Stimulated activated naive CD8-positive, alpha-beta T cell treated with anti-CD3 and anti-CD28 coated beads, Interleukin-15, Interleukin-2, amounts not matched to agents 100 ng/mL and 50 ng/mL, for 24 hours (primary cell): ENCODE results near the gene FIBP.

Source experiments
- H3K27ac Mint-ChIP-seq: one replicate; pipeline ENCODE4 v1.8.0; 2021; ENCODE audit warnings: mild to moderate bottlenecking, mixed read lengths
- H3K27me3 Mint-ChIP-seq: one replicate; pipeline ENCODE4 v1.8.0; 2021; ENCODE audit warnings: mixed read lengths
- H3K36me3 Mint-ChIP-seq: one replicate; pipeline ENCODE4 v1.8.0; 2021; ENCODE audit warnings: low read depth, mixed read lengths
- H3K4me1 Mint-ChIP-seq: one replicate; pipeline ENCODE4 v1.8.0; 2021; ENCODE audit warnings: low read depth, mixed read lengths
- H3K4me3 Mint-ChIP-seq: one replicate; pipeline ENCODE4 v1.8.0; 2021; ENCODE audit warnings: mild to moderate bottlenecking, mixed read lengths
- H3K9me3 Mint-ChIP-seq: one replicate; pipeline ENCODE4 v1.8.0; 2021; ENCODE audit warnings: mixed read lengths

FIBP gene

DNA sequence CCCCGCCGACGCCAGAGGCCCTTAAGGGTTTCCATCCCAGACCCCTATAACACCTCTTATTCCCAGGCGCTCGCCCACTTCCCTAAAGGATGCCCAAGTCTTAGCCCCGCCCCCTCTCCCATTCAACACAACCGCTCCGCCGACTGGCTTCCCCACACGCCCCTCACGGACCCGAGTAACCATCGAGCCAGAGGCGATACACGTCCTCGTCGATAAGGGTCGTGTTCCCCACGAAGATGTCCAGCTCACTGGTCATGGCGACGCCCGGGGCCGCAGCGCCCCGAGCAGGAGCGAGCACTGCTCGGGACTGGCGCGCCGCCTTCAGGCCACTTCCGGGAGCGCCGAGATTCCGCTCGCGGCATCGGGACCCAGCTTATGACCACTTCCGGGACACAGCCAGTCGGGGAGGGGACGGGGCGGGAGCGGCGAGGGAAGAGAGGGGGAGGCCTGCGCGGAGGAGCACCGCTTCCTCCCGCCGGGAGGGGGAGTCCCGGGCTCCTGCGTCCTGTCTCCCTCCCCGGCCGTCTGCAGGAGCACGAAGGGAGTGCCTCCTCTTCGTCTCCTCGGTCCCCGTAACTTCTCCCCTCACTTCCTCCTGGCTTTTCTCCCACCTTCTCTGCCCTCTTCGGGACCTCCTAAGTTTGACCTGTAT lies at the start of gene FIBP:
FIBP (minus strand) TSS at position 309 of the 652 bp plus-strand sequence; CDS start at position 256, 53 bp downstream.
- H3K4me1 Mint-ChIP-seq, result peaks cover 66% of the 10 kb centered on the region
- H3K9me3 Mint-ChIP-seq, result no peaks in the 10 kb centered on the region
- peaks cover 36% of the 10 kb centered on the region for H3K36me3 Mint-ChIP-seq
- H3K4me3 Mint-ChIP-seq, result peak within 1 kb of the TSS; percentile 99
- H3K27ac Mint-ChIP-seq, result peak within 1 kb of the TSS; percentile 95
- no peaks in the 10 kb centered on the region for H3K27me3 Mint-ChIP-seq

DNA sequence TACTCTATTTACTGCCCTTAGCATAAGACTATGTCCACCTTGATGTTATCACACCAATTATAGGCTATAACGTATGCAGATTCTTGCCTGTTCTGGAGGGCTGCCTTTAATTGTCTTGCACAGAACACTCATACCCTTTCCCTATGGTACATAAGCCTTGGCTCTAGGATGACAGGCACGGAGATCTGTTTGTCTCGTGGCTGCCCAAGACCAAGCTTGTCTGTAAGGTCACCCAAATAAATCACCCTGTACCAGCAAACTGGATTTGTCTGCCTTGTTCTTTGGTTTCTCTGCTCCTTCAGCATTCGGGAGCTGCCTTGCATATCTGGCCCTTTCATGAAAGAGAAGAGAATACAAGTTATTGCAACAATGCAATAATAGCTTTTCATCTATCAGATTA lies 49.5 kb upstream of the FIBP start:
- no peak overlapping the region for H3K27ac Mint-ChIP-seq
- no peak overlapping the region for H3K4me3 Mint-ChIP-seq
- H3K9me3 Mint-ChIP-seq, result no peaks in the 10 kb centered on the region
- no peaks in the 10 kb centered on the region for H3K36me3 Mint-ChIP-seq
- peaks cover 9% of the 10 kb centered on the region for H3K4me1 Mint-ChIP-seq
- no peaks in the 10 kb centered on the region for H3K27me3 Mint-ChIP-seq

DNA sequence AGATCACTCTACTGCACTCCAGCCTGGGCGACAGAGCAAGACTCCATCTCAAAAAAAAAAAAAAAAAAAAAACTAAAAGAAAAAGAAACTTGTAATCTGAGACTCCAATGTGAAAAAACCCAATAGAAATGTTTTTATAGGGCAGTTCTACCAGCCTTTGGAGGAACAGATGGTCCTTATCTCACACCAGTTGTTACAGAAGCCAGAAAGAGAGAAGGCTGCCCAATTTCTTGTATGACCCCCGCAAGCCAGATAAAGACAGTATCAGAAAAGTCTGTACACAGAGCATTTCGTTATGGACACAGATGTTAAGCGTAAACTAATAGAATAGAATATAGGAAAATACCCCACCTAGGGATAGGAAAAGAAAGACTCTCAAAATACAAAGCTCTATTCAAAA lies 45.7 kb upstream of the FIBP start:
- H3K9me3 Mint-ChIP-seq, result no peaks in the 10 kb centered on the region
- no peak overlapping the region for H3K27ac Mint-ChIP-seq
- H3K27me3 Mint-ChIP-seq, result no peaks in the 10 kb centered on the region
- peaks cover 23% of the 10 kb centered on the region for H3K4me1 Mint-ChIP-seq
- no peak overlapping the region for H3K4me3 Mint-ChIP-seq
- H3K36me3 Mint-ChIP-seq, result no peaks in the 10 kb centered on the region

DNA sequence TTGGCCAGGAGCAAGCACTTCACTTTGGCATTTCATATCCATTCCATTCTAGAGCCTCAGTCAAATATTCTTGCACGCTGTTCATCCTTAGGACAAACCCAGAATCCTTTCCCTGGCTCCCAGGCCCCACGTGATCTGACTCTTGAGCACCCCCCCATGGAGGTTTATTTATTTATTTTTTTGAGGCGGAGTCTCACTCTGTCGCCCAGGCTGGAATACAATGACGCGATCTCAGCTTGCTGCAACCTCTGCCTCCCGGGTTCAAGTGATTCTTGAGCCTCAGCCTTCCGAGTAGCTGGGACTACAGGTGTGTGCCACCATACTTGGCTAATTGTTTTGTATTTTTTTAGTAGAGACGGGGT lies 44.3 kb upstream of the FIBP start:
- Mint-ChIP-seq H3K36me3 (no peaks in the 10 kb centered on the region), H3K4me3 (no peak overlapping the region), H3K27ac (peak overlapping the region; percentile 36), H3K4me1 (peaks cover 38% of the 10 kb centered on the region), H3K9me3 (no peaks in the 10 kb centered on the region), H3K27me3 (no peaks in the 10 kb centered on the region)

DNA sequence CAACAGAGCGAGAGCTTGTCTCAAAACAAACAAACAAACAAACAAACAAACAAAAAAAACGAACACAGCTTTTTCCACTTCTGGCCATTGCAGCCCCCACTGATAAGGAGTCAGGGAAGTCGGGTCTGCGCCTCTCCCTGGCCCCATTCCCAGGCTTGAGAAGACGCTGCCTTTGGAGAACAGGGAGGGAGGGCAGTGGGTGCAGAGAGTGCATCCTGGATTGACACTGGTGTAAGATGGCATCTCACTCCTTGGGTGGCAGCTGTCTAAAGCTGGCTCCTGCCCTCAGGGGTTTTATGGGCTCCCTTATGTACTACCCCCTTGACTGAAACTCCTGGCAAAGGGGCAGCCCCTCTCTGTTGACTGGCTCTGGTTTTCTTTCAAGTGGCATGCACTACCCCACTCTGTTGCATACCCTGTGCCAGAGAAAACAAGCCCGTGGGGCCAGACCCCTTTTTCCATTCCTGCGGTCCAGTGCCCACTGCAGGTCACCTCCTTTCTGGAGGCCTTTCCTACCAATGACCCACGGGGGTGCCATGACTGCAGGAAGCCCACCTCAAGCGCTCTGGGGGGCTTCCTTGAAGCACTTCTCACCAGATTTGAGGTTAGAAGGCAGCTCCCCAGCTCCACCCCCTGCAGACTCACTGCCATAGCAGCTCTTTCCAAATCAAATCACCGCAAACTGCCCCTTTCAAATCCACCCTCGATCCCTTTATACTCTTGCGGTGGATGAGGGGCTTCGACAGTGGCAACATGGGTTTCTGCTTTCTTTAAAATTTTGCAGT lies 43.7 kb upstream of the FIBP start:
- Mint-ChIP-seq H3K27ac (no peak overlapping the region), H3K4me3 (no peak overlapping the region), H3K9me3 (no peaks in the 10 kb centered on the region), H3K36me3 (no peaks in the 10 kb centered on the region), H3K27me3 (no peaks in the 10 kb centered on the region), H3K4me1 (peaks cover 44% of the 10 kb centered on the region)

DNA sequence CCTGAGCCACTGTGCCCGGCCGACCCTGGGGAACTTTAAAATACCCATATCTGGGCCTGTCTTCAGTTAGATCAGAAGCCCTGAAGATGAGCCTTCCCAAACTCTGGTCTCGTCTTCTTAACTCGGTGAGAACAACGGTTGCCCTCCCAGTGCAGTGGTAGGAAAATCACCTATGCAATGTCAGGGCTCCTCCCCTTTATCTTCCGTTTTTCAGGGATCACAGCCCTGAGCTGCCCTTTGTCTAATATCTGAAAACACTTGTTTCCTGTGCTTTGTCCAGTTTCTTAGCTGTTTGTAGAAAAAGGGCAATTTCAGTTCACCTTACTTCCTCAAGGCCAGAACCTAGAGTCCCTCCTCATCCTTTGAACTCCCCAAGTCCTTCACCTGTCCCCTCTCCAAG lies 40.4 kb upstream of the FIBP start:
- H3K27me3 Mint-ChIP-seq, result no peaks in the 10 kb centered on the region
- peak overlapping the region; percentile 92 for H3K27ac Mint-ChIP-seq
- H3K36me3 Mint-ChIP-seq, result no peaks in the 10 kb centered on the region
- no peaks in the 10 kb centered on the region for H3K9me3 Mint-ChIP-seq
- H3K4me1 Mint-ChIP-seq, result peaks cover 45% of the 10 kb centered on the region
- H3K4me3 Mint-ChIP-seq, result peak overlapping the region; percentile 73

DNA sequence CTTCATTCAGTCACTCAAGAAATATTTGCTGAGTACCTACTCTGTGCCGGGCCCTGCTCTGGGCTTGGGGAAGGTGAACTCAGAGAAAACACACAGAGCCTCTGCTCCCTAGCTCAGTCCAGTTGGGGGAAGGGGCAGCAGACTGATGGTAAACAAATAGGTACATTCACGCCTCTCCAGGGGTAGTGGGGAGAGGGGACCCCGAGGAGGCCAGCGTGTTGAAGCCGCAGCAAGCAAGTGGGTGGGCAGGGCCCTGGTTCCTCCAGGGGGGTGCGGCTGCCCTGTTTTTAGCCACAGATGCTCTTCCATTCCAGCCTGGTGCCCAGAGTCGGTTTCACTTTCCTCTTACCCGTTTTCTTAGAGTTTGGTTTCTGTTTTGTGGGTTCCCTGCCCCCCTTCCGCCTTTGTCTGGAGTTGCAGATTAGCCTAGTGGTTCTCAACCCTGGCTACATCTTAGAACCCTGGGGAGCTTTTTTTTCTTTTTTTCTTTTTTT lies 39.7 kb upstream of the FIBP start:
- Mint-ChIP-seq H3K4me1 (peaks cover 45% of the 10 kb centered on the region), H3K36me3 (peaks cover 7% of the 10 kb centered on the region), H3K4me3 (peak overlapping the region; percentile 73), H3K27me3 (no peaks in the 10 kb centered on the region), H3K27ac (peak overlapping the region; percentile 92), H3K9me3 (no peaks in the 10 kb centered on the region)

DNA sequence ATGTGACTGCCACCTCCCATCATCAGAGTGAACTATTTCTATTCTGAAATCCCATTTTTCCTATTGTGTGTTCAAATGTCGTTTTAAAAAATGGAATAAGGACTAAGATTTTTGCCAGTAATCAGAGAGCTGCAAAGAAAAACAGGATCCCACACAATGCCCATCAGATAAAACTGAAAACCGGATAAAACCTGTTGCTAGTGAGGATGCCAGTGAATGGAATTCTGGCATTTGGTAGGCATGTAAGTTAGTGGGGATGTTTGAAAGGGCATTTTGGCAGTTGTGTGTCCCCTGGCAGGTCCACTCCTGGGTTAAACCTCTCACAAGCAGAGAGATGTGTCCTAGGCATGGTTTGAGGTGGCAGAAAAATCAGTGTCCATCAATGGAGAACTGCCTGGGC lies 37.1 kb upstream of the FIBP start:
- H3K4me3 Mint-ChIP-seq, result no peak overlapping the region
- peaks cover 20% of the 10 kb centered on the region for H3K36me3 Mint-ChIP-seq
- no peaks in the 10 kb centered on the region for H3K9me3 Mint-ChIP-seq
- peak overlapping the region; percentile 51 for H3K27ac Mint-ChIP-seq
- H3K27me3 Mint-ChIP-seq, result no peaks in the 10 kb centered on the region
- H3K4me1 Mint-ChIP-seq, result peaks cover 39% of the 10 kb centered on the region

DNA sequence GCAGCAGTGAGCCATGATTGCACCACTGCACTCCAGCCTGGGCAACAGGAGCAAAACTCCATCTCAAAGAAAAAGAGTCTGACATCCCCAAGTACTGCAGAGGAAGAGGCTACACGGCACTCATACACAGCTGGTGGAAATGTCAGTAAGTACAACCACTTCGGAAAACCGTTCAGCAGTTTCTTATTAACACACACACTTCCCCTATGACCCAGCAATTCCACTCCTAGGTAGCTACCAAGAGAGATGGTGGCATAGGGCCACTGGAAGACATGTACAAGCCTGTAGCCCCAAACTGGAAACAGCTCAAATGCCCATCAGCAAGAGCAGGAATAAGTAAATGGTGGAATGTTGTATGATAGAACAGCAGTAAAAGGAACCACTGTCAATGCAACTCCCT lies 34.3 kb upstream of the FIBP start:
- Mint-ChIP-seq H3K4me1 (peaks cover 33% of the 10 kb centered on the region), H3K27ac (peak overlapping the region; percentile 55), H3K4me3 (no peak overlapping the region), H3K9me3 (no peaks in the 10 kb centered on the region), H3K27me3 (no peaks in the 10 kb centered on the region), H3K36me3 (peaks cover 20% of the 10 kb centered on the region)

DNA sequence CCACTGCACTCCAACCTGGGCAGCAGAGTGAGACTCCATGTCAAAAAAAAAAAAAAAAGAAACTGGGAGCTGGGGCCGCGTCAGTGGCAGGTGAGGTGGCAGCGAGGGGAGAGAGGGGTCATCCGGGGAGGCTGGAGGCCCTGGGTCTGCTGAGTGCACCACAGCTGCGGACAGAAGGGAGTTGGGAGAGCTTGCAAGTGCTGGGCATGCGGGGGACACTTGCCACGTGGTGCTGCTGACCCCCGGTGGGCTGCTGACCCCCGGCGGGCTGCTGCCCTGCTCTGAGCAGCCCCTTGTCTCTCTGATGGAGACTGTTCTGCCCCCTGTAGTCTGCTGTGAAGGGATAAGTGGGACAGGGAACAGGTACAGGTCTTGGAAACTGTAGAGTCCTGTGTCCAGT lies 33.6 kb upstream of the FIBP start:
- H3K27ac Mint-ChIP-seq, result no peak overlapping the region
- no peak overlapping the region for H3K4me3 Mint-ChIP-seq
- peaks cover 31% of the 10 kb centered on the region for H3K4me1 Mint-ChIP-seq
- no peaks in the 10 kb centered on the region for H3K9me3 Mint-ChIP-seq
- no peaks in the 10 kb centered on the region for H3K27me3 Mint-ChIP-seq
- peaks cover 20% of the 10 kb centered on the region for H3K36me3 Mint-ChIP-seq

DNA sequence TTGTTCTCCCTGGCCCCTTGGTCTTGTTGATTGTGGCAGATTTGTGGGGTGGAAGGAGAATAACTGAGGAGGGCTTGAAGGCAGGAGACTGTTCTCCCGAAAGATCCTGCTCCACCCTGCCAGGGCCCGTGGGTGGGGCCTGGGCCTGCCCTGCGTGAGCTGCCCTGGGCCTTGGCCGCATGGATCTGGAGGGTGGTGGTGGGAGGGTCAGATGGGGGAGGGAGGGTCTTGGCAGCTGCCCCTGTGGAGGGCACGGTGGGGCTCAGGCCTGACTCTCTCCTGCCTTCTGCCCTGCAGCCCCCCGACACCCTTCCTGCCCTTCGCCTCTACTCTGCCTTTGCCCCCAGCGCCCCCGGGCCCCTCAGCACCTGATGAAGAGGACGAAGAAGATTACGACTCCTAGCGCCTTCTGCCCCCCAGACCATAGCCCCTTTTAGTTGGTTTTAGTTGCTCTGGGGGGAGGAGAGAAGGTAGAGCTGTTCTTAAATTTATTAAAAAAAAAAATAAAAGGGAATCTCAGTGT lies 32.8 kb upstream of the FIBP start:
- H3K36me3 Mint-ChIP-seq, result peaks cover 20% of the 10 kb centered on the region
- no peaks in the 10 kb centered on the region for H3K9me3 Mint-ChIP-seq
- peak overlapping the region; percentile 36 for H3K27ac Mint-ChIP-seq
- peak overlapping the region; percentile 92 for H3K4me3 Mint-ChIP-seq
- H3K27me3 Mint-ChIP-seq, result no peaks in the 10 kb centered on the region
- H3K4me1 Mint-ChIP-seq, result peaks cover 39% of the 10 kb centered on the region

DNA sequence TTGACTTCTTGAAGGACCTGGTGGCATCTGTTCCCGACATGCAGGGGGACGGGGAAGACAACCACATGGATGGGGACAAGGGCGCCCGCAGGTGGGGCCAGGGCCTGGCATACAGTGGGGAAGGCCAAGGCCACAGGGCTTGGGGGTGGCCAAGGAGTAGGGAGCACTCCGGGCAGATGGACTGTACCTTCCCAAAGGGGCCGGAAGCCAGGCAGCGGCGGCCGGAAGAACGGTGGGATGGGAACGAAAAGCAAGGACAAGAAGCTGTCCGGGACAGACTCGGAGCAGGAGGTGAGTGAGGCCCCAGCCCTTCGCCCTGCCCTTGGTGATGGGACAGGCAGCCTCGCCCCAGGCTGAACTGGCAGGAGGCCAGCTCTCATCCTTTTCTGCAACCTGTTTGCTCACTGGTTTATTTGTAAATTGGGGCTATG lies 32.1 kb upstream of the FIBP start:
- H3K4me3 Mint-ChIP-seq, result peak overlapping the region; percentile 92

DNA sequence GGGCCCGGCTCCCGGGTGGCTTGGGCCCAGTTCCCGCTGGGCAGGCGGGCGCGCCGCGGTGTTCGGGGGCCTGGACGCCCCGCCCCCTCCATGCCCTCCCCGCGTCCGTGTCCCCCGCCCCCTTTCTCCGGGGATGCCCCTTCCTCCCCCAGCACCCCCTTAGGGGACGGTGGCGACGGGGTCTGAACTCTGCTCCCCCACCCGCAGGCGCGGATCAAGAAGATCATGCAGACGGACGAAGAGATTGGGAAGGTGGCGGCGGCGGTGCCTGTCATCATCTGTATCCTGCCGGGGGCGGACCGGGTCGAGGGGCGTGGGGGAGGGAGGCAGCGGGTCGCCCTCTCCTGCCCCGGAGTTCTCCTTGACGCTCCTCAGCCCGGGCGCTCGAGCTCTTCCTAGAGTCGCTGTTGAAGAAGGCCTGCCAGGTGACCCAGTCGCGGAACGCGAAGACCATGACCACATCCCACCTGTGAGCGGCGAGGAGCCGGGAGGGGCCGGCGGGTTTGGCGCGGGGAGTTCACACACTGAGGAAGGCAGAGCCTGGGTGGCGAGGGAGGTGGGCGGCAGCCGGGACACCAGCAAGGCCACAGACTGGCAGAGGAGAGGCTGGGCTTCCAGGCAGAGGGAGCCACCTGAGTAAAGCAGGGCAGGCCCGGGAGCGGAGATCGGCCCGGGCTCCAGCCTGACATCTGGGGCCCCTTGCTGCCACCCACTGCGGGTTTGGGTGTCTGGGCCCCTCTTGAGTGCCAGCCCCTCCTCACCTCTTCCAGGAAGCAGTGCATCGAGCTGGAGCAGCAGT lies 31.5 kb upstream of the FIBP start:
- H3K4me1 Mint-ChIP-seq, result peaks cover 52% of the 10 kb centered on the region
- no peaks in the 10 kb centered on the region for H3K9me3 Mint-ChIP-seq
- peaks cover 20% of the 10 kb centered on the region for H3K36me3 Mint-ChIP-seq
- no peaks in the 10 kb centered on the region for H3K27me3 Mint-ChIP-seq
- H3K27ac Mint-ChIP-seq, result peak overlapping the region; percentile 88
- peak overlapping the region; percentile 92 for H3K4me3 Mint-ChIP-seq

More for the DNA sequence above, 32.1 kb upstream of the FIBP start:
- Mint-ChIP-seq H3K27ac (peak overlapping the region; percentile 88), H3K9me3 (no peaks in the 10 kb centered on the region), H3K4me1 (peaks cover 46% of the 10 kb centered on the region), H3K27me3 (no peaks in the 10 kb centered on the region), H3K36me3 (peaks cover 20% of the 10 kb centered on the region)

DNA sequence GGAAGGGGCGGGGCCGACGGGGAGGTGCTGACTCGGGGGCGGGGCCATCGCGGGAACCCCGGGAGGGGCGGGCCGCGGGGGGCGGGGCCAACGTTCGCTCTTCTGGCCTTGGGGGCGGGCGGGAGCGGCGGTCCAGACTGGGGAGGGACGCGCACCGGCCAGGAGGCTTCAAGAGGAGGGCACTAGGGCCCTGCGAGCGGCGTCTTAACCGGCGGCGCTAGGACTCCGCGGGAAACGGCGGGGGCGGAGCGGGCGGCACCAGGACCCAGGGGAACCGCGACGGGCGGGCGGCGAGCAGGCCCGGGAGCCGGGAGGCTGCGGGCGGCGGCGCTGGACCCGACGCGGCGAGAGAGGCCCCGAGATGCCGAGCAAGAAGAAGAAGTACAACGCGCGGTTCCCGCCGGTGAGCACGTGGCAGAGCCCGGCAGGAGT lies 30.9 kb upstream of the FIBP start, which contains the start of gene DRAP1:
DRAP1 (plus strand) TSS at position 286 of the 432 bp plus-strand sequence; CDS start at position 362, 76 bp downstream.
- H3K27me3 Mint-ChIP-seq, result no peaks in the 10 kb centered on the region
- peak within 1 kb of the TSS; percentile 92 for H3K4me3 Mint-ChIP-seq
- H3K27ac Mint-ChIP-seq, result peak within 1 kb of the TSS; percentile 88
- H3K4me1 Mint-ChIP-seq, result peaks cover 56% of the 10 kb centered on the region
- H3K36me3 Mint-ChIP-seq, result peaks cover 20% of the 10 kb centered on the region
- no peaks in the 10 kb centered on the region for H3K9me3 Mint-ChIP-seq
